ENCODE results near the gene TM9SF3. TPM values are rescaled to one million over a fixed set of nuclear protein-coding genes. Genes with fewer than 3 reads are reported as not detected.

The TM9SF3 gene
- total RNA-seq, 1 experiment from 2014 or later, result 79.3 TPM

DNA sequence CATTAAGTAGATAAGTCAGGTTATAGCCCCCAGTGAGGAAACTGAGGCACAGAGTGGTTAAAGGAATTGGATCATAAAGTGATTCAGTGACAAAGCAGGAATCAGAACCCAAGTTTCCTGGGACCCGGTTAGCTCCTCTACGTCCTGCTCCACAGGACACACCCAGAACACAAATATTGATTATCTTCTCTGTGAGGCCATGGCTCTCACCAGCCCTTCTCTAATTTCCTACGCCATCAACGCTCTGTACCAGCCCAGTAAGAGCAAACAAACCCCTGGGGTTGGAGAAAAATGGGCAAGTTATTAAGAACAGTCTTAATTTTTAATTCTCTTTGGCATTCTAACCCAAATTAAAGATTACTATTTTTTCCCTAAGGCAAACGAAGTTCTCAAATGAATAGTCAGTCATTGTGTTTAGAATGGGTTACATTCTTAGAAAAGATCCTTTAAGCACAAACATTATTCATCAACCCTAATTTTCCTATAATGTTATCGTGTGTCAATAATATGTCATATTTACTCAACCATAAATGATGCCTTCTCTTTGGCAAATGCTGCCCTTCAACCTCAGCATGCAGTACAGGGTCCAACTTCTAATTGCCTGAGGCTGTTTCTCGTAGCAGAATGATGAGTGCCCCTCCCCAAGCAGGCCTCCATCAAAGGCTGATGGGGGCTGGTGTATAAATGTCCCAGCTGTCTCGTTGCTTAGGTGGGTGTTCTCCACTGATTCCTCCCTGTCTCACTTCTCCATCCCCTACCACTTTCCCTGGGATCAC is 25.4 kb upstream of the TM9SF3 start:
- no peak overlapping the region for H3K4me2 ChIP-seq (ENCODE audit: low read length)
- BruUV-seq (replicated peaks), result no TSS peak

More for the DNA sequence above, 25.4 kb upstream of the TM9SF3 start:
- RAD21 ChIA-PET (ENCODE audit: low non-redundant PET in 1 of 2, low total read pairs in 2 of 2, uncharacterized antibody in 2 of 2, unreplicated experiment in 2 of 2), result no interaction called here
- Histone ChIP-seq H2AFZ (ENCODE audit: low read depth, low read length, poor library complexity, severe bottlenecking) (no peak overlapping the region), H3K4me3 (replicated peaks in 1 of 2; ENCODE audit: low read depth in 1 of 2, low read length in 2 of 2) (no peak overlapping the region), H3K27me3 (ENCODE audit: insufficient read depth, low read length) (no peaks in the 10 kb centered on the region), H3K27ac (ENCODE audit: low read depth, low read length) (no peak overlapping the region), H3K79me2 (ENCODE audit: insufficient read depth, low read length) (no peaks in the 10 kb centered on the region), H3K4me1 (ENCODE audit: control insufficient read depth in 1 of 2, insufficient read depth in 2 of 2, low read length in 2 of 2) (peaks cover 5 to 22% of the 10 kb centered on the region in 2 experiments; a peak in 3 of 4 replicates), H3K9ac (ENCODE audit: low read length) (no peak overlapping the region), H4K20me1 (ENCODE audit: insufficient read depth) (no peaks in the 10 kb centered on the region), H3K9me3 (ENCODE audit: control insufficient read depth in 1 of 2, insufficient read depth in 1 of 2, low read depth in 1 of 2, low read length in 2 of 2) (no peaks in the 10 kb centered on the region), H3K36me3 (ENCODE audit: control insufficient read depth in 1 of 2, insufficient read depth in 2 of 2, low read length in 2 of 2) (no peaks in the 10 kb centered on the region), H3K9me2 (ENCODE audit: insufficient read depth) (no peaks in the 10 kb centered on the region; the same call in 1 of the 2 replicates)
- ATAC-seq (no peak), DNase-seq (ENCODE audit: low read depth, low spot score) (no peak)
- POLR2A ChIA-PET, result no interaction called here
- CTCF ChIA-PET, result no interaction called here
- intact Hi-C loops (cut with micrococcal nuclease), result no loop called here
- TF ChIP-seq EZH2 (IDR thresholded peaks at IDR 0.05) (no peak), ZFX (IDR thresholded peaks at IDR 0.05) (no peak), ZNF274 (IDR thresholded peaks at IDR 0.05; ENCODE audit: low read depth, low read length) (no peak), SIN3A (IDR thresholded peaks at IDR 0.05; ENCODE audit: low read depth) (no peak), FOSL1 (IDR thresholded peaks at IDR 0.05; ENCODE audit: low read depth) (no peak), EGR1 (IDR thresholded peaks at IDR 0.05; ENCODE audit: low read depth) (no peak), SRF (IDR thresholded peaks at IDR 0.05; ENCODE audit: low read depth) (no peak), ELF1 (IDR thresholded peaks at IDR 0.05; ENCODE audit: borderline replicate concordance, low read depth) (no peak), SP1 (IDR thresholded peaks at IDR 0.05; ENCODE audit: low read depth) (no peak), RAD21 (IDR thresholded peaks at IDR 0.05; ENCODE audit: low read depth) (no peak), YY1 (IDR thresholded peaks at IDR 0.05; ENCODE audit: extremely low read depth, insufficient replicate concordance, low read depth, low read length) (no peak), JUND (IDR thresholded peaks at IDR 0.05) (no peak), TCF7L2 (IDR thresholded peaks at IDR 0.05; ENCODE audit: borderline replicate concordance, extremely low read depth, insufficient read depth, insufficient read length) (no peak), POLR2AphosphoS5 (IDR thresholded peaks at IDR 0.05; ENCODE audit: low read depth, low read length) (no peak), CBX3 (IDR thresholded peaks at IDR 0.05; ENCODE audit: low read depth) (no peak)
- TF ChIP-seq, protein P1, sequence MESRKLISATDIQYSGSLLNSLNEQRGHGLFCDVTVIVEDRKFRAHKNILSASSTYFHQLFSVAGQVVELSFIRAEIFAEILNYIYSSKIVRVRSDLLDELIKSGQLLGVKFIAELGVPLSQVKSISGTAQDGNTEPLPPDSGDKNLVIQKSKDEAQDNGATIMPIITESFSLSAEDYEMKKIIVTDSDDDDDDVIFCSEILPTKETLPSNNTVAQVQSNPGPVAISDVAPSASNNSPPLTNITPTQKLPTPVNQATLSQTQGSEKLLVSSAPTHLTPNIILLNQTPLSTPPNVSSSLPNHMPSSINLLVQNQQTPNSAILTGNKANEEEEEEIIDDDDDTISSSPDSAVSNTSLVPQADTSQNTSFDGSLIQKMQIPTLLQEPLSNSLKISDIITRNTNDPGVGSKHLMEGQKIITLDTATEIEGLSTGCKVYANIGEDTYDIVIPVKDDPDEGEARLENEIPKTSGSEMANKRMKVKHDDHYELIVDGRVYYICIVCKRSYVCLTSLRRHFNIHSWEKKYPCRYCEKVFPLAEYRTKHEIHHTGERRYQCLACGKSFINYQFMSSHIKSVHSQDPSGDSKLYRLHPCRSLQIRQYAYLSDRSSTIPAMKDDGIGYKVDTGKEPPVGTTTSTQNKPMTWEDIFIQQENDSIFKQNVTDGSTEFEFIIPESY (IDR thresholded peaks at IDR 0.05; ENCODE audit: extremely low read depth, insufficient replicate concordance, low read length), result no peak
- TF ChIP-seq, protein P2, sequence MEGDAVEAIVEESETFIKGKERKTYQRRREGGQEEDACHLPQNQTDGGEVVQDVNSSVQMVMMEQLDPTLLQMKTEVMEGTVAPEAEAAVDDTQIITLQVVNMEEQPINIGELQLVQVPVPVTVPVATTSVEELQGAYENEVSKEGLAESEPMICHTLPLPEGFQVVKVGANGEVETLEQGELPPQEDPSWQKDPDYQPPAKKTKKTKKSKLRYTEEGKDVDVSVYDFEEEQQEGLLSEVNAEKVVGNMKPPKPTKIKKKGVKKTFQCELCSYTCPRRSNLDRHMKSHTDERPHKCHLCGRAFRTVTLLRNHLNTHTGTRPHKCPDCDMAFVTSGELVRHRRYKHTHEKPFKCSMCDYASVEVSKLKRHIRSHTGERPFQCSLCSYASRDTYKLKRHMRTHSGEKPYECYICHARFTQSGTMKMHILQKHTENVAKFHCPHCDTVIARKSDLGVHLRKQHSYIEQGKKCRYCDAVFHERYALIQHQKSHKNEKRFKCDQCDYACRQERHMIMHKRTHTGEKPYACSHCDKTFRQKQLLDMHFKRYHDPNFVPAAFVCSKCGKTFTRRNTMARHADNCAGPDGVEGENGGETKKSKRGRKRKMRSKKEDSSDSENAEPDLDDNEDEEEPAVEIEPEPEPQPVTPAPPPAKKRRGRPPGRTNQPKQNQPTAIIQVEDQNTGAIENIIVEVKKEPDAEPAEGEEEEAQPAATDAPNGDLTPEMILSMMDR (IDR thresholded peaks at IDR 0.05 in 2 of 3, conservative IDR thresholded peaks at IDR 0.05 in 1 of 3; ENCODE audit: borderline replicate concordance in 1 of 3, insufficient read depth in 1 of 3, low read depth in 2 of 3, low read length in 2 of 3), result no peak
- TF ChIP-seq, protein P3, sequence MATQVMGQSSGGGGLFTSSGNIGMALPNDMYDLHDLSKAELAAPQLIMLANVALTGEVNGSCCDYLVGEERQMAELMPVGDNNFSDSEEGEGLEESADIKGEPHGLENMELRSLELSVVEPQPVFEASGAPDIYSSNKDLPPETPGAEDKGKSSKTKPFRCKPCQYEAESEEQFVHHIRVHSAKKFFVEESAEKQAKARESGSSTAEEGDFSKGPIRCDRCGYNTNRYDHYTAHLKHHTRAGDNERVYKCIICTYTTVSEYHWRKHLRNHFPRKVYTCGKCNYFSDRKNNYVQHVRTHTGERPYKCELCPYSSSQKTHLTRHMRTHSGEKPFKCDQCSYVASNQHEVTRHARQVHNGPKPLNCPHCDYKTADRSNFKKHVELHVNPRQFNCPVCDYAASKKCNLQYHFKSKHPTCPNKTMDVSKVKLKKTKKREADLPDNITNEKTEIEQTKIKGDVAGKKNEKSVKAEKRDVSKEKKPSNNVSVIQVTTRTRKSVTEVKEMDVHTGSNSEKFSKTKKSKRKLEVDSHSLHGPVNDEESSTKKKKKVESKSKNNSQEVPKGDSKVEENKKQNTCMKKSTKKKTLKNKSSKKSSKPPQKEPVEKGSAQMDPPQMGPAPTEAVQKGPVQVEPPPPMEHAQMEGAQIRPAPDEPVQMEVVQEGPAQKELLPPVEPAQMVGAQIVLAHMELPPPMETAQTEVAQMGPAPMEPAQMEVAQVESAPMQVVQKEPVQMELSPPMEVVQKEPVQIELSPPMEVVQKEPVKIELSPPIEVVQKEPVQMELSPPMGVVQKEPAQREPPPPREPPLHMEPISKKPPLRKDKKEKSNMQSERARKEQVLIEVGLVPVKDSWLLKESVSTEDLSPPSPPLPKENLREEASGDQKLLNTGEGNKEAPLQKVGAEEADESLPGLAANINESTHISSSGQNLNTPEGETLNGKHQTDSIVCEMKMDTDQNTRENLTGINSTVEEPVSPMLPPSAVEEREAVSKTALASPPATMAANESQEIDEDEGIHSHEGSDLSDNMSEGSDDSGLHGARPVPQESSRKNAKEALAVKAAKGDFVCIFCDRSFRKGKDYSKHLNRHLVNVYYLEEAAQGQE (IDR thresholded peaks at IDR 0.05; ENCODE audit: low read depth), result no peak
- TF ChIP-seq, protein P4, sequence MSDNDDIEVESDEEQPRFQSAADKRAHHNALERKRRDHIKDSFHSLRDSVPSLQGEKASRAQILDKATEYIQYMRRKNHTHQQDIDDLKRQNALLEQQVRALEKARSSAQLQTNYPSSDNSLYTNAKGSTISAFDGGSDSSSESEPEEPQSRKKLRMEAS (IDR thresholded peaks at IDR 0.05), result no peak

Measured in HCT116 (cell line).